GM18870 (cell line): ENCODE results near the gene SPIRE2.
"Not testable (repeated sequence)": the region's sequence is repeated elsewhere in the genome, so short reads cannot be mapped to it uniquely, and the experiment has no call there.

Experiments used
- ATAC-seq: cut with Tn5 transposase; IDR thresholded peaks from one replicate; pipeline ENCODE4 v1.9.1; 2021; ENCODE audit warnings: moderate library complexity; ENCODE audit not compliant: unreplicated experiment

Gene SPIRE2

DNA sequence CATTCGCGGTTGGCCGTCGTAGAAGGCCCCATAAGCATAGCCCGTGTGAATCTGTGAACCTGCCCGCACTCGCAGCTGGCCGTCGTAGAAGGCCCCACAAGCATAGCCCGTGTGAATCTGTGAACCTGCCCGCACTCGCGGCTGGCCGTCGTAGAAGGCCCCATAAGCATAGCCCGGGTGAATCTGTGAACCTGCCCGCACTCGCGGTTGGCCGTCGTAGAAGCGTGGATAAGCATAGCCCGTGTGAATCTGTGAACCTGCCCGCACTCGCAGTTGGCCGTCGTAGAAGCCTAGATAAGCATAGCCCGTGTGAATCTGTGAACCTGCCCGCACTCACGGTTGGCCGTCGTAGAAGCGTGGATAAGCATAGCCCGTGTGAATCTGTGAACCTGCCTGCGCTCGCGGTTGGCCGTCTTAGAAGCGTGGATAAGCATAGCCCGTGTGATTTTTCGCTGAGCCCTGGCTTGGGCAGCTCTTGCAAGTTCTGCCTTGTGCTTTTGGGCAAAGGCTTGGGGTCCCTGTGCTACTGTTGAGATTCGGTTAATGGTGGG lies 6.6 kb downstream of the SPIRE2 start:
- not testable (repeated sequence) for ATAC-seq

DNA sequence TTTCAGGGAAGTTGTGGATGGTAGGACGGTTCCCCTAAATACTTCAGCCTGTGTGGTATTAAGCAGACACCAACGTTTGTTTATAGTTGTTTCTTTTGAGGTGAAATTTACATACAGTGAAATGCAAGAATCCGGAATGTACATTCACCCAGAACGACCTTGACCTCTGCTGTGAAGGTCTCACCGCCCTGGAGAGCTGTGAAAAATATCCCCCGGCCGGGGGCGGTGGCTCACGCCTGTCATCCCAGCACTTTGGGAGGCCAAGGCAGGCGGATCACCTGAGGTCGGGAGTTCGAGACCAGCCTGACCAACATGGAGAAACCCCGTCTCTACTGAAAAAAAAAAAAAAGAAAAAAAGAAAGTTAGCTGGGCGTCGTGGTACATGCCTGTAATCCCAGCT lies 8.2 kb downstream of the SPIRE2 start:
- not testable (repeated sequence) for ATAC-seq

DNA sequence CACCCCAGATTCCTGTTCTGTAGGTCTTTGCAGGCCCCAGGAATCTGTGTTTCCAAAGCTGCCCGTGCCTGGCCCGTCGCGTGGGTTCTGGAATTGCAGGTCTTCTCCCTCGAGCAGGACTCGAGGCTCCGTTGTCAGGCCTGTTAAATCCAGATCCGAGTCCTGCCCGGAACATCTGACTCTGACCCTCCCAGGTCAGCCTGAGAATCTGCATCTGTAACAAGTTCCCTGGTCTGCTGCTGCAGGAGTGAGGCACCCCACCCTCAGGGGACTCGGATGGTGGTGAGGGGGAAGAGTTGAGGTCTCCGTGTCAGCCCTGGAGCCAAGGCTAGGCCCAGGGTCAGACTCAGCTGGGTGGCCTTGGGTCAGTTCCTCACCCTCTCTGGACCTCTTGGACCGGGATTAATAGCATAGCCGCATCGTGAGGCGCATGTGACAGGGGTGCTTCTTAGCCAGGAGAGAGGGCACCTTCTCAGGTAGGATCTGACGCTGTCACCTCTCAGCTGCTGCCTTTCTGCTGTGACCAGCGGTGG lies 8.8 kb downstream of the SPIRE2 start:
- ATAC-seq = no peak

DNA sequence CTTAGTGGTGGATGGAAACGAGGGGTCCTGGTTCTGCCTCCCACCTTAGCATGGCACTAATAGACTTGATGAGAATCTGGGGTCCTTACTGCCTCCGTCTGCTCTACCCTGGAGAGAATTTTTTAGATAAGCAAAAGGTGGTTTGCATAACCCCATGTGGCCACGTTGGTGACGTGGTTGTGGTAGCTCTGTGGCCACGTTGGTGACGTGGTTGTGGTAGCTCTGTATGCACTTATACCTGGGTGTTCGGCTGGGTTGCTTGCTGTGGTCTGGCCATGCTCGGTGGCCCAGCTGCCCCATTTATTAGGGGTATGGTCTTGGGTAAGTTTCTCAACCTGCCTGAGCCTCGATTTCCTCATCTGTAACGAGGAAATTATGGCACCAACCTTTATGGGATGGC lies 13.0 kb downstream of the SPIRE2 start:
- no peak for ATAC-seq

DNA sequence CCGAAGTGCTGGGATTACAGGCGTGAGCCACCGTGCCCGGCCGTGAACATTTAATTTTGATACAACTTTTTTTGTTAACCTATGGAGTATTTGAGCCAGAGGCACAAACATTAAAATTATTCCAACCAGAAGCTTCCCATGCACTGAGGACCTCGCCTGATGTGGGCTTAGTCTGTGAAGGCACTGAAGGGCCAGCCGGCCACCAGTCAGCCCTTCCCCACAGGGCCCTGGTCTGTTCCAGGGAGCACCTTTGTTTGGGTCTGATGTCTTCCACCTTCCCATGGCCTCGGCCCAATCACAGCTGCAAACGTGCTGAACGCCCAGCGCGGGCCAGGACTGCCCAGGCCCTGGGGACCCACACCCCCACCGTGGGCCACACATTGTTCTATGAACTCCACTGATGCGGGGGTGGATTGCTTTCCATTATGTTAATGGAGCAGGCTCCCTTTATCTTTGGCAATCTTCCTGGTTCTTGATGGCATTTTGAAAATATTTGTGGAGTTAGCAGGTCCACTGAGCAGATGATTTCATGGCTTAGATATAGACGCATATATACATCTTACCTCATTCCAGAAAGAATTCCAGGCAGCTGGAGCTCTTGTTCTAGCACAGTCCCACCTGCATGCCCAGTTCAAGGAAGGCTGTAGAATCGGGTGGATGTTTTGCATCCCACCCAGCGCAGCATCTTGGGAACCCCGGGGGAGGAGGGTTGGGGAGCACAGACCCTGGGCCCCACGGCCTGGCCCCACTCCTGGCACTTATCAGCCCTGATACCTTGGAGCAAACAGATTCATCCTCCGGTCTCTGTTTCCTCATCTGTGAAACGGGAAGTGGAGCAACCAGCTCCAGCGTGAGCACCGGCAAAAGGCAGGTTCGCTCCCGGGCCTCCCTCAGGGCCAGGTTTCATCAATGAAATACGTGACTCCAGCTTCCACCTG lies 14.5 kb downstream of the SPIRE2 start:
- no peak for ATAC-seq

DNA sequence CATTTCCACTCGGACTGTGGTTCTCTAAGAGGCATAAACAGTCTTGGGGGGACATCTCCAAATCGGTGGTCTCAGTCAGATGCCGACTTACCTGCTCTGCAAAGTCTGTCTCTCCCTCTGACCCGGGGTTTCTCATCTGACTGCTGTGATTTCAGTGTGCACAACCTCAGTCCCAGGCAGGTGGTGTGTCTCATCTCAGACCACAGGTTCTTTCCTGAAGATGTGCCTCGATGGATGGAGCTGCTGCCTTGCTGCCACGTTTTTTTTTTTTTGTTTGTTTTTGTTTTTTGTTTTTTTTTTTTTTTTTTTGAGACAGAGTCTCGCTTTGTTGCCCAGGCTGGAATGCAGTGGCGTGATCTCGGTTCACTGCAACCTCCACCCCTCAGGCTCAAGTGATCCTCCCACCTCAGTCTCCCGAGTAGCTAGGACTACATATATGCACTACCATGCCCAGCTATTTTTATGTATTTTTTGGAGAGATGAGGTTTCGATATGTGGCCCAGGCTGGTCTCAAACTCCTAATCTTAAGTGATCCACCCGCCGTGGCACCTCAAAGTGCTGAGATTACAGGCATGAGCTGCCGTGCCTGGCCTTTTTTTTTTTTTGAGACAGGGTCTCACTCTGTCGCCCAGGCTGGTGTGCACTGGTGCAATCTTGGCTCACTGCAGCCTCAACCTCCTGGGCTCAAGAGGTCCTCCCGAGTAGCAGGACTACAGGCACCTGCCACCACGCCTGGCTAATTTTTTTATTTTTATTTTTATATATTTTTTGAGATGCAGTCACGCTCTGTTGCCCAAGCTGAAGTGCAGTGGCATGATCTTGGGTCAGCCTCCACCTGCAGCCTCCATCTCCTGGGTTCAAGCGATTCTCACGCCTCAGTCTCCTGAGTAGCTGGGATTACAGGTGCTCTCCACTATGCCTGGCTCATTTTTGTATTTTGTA lies 15.4 kb downstream of the SPIRE2 start:
- ATAC-seq = no peak

DNA sequence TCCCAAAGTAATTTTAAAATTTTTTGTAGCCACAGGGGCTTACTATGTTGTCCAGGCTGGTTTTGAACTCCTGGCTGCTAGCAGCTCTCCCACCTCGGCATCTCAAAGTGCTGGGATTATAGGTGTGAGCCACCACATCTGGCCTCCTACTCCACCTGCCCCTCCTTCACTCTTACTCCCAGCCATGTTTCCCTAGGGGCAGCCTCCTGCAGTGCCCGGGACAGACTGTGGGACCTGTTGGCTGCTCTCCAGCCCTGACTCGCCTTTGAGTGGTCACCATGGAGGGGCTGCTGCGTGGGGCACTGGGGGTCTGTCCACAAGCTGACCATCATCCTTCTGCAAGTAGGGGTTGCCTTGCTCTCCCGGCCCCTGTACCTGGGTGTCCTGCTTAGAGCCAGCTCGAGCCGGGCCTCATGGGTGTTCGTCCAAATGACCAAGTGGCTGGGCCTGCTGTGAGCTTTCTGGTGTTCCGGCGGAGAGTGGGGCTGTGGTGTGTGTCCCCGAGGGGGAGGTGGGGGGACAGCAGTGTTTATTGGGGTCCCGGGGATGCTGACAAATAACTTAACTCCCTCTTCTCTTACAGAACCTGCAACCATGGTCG lies 16.6 kb downstream of the SPIRE2 start:
- ATAC-seq = no peak

DNA sequence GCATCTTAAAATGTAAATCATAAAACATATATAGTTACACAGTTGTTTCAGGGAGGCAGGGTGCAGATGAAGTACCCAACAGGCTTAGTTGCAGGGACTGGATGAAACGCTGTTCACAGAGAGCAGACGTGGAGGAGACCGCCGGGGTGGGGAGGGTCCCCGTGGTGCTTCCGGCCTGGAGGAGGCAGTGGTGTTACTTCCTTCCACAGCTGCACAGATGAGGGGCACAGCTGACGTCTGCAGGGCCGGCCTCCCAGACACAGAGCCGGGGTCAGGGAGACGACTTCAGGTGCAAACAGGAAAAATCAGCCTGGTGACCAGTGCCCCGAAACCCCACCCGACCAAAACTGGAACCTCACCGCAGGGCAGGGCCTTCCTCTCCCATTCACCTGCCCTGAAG lies 17.1 kb downstream of the SPIRE2 start:
- ATAC-seq = no peak

DNA sequence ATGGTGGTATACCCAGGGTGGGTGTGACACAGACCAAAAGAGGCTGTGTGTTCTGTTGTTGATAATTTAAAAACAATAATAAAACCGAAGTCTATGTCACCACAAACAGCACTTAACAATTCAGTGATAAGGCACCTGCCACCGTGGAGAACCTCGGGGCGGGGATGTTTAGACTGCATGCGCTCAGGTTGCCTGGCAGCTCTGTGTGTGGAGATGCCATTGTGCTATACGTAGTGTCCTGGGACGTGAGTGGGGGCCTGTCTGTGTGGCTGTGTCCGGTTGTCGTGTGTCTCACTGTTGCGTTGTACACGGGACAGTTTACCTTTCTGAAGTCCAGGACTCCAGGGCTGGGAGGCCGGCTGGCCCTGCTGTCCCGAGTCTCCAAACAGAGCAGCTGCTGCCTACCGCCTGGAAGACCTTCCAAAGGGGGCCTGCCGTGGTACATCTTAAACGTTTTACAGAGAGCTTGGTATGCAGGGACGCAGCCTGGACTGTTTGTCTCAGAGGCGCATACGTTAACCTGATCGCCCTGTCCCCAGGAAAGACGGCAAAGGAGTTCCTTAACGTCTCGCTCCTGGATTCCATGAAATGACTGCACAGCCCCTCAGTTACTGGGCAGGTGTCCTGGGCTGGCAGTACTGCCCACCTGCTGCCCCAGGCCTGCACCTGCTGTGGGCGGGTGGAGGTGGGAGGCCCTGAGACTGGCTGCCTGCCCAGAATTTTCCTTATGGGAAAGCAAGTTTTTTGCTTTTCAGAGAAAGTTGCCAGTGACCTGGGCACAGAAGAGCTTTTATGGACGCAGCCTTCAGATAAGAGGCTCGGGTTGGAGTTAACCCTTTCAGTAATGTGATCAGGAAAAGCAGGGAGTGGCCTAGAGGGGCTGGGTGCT lies 19.0 kb downstream of the SPIRE2 start:
- no peak for ATAC-seq

DNA sequence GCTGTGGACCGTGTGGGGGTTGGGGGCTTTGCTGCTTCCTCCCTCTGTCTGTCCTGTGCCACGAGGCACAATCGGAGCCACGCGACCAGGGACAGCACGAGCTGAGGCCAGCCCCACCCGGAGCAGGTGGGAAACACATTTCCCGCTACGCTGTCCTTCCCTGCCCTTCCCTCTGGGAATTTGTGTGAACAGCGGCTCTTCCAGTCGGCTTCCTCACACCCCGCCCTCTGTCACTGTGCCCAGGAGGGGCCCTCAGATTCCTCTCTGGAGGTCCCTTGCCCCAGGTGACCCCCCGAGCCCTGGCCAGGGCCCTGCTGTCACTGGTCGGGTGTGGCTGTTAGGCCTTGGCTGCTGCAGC lies 19.6 kb downstream of the SPIRE2 start:
- ATAC-seq = no peak

DNA sequence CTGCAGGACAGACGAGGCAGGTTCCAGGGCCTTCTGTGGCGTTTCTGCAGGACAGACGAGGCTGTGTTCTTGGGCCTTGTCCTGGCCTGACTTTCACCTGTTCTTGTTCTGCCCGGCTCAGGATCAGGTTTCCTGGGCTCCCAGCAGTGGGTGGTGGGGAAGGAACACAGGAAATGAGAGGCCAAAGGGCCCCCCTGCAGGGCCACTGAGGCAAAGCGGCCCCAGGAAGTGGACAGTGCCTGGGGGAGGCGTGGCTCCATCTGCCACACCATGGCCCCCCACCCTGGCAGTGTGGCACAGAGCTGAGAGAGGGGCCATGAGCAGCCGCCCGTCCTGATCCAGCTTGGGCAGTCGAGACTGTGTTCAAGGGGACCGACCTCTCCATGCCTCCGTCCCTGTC lies 20.7 kb downstream of the SPIRE2 start:
- no peak for ATAC-seq

DNA sequence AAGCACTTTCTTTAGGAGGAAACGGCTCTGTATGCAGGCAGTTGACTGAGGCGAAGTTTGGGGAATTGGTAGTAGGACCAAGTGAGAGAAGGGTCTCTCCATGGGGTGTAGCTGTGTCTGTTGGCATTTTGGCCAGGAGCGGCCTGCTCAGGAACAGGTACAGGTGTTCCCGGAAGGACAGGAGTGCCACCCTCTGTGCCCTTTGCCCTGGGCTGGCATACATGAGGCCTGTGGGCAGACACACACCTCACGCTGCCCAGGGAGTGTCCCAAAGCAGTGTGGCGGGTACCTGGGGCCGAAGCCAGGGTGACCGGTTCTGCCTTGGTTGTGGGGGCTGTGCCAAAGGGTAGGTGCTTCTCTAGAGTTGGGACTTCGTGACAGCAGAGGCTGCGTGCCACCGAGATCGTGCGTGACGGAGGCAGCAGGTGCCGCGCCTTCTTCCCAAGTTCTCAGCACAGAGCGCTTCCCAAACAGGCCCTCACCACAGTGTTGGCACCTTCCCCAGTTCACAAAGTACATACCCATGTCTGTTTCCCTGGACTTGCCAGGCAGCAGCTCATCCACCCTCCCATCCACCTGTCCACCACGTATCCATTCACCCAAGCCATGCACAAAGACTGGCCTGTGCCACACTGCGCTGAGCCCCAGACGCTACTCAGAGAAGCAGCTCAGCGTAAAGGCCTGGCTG lies 25.2 kb downstream of the SPIRE2 start:
- ATAC-seq = no peak

DNA sequence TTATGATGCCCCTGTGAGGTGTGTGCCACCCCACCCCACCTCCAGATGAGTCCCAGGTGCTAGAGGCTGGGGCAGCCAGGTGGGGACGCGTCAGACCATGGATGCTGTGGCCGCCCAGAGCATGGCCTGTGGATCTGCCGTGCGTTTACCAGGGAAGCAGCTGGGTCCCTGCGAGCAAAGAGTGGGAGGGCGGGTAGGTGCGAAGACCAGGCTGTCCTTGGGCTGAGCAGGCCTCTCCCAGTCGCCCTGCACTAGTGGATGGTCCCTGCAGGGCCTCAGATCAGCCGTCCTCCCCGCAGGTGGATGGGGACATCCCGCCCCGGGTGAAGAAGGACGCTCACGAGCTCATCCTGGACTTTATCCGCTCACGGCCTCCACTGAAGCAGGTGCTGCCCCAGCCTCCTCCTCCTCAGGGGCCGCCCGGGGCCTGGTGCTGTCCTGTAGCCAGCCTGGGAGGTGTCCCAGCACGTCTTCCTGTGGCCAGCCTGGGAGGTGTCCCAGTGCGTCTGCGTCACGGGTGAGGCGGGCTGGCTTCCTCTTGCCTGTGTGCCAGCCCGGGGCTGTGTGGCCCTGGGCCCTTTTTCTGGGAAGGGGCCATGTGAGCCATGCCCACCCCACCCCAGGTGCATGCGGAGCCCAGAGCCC lies 27.1 kb downstream of the SPIRE2 start:
- no peak for ATAC-seq

DNA sequence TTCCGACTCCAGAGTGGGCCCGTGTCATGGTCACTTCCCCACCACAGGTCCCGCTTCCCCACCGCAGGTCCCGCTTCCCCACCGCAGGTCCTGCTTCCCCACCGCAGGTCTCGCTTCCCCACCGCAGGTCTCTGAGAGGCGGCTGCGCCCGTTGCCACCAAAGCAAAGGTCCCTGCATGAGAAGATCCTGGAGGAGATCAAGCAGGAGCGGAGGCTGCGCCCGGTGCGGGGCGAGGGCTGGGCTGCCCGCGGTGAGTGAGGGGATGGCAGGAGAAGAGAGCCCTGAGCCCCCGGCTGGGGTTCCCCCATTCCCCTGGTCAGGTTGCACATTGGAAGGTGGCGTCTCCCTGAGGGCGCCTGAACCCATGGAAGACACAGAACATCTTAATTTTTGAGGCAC lies 27.7 kb downstream of the SPIRE2 start:
- ATAC-seq = no peak

DNA sequence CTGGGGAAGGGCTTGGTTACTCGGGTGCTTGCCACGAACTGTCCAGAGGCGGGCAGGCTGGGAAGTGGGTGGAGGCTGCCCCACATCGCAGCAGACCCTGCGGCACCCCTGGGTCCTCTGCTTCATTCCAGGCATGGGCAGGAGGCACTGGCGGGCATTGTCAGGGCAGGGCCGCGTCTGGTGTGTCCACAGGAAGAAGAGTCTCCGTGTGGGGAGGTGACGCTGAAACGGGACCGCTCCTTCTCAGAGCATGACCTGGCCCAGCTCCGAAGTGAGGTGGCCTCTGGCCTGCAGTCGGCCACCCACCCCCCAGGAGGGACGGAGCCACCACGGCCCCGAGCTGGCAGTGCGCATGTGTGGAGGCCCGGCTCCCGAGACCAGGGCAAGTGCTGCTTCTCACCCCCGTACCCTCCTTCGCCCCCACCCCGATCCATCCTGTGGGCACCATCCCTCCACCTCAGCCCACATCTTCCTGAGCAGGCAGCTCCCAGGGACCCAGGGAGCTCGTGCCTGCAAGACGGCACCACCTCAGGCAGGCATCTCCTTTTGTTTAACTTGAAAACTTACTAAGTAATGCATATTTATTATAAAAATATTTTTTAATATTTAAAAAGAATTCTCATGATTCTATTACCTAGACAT lies 30.8 kb downstream of the SPIRE2 start:
- no peak for ATAC-seq

DNA sequence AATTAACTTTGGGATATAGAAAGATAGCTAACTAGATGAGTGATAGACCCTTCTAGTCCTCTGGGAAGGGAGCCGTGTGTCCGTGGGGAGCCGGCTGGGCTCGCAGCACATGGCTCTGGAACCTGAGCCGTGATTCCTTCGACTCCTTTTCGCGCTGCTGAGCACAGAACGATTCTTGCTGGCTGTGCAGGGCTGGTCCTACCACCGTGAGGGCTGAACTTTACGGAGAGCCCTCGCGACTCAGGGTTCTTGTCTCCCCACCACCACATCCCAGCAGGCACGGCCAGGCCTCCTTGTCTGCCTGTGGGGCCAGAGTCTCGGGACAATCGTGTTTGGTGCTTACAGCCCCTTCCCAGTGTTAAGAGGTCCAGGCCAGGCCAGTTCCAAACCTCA lies 31.3 kb downstream of the SPIRE2 start:
- no peak for ATAC-seq

DNA sequence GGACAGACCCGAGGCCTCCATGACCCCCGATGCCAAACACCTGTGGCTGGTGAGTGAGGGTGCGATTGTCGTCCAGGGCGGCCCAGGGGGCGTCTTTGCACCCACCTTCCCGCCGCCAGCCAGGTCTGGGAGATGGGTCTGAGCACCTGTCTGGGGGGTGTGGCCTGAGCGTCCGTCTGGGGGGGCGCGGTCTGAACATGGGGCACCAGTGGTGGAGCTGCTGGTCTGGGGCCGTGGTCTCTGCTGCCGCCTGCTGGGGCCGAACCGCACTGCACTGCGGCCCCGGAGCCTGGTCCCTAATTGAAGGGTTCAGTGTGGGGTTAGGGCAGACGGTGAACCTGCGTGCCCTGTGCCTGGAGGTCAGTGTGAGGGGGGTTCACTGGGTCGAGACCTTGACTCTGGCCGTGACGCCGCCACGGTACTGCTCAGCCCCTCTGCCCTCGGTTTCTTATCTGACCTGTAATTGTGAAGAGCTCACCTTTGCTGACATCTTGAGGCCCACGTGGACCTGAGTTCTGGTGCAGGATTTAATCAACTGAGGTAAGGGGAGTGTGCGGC lies 32.6 kb downstream of the SPIRE2 start:
- ATAC-seq = no peak

DNA sequence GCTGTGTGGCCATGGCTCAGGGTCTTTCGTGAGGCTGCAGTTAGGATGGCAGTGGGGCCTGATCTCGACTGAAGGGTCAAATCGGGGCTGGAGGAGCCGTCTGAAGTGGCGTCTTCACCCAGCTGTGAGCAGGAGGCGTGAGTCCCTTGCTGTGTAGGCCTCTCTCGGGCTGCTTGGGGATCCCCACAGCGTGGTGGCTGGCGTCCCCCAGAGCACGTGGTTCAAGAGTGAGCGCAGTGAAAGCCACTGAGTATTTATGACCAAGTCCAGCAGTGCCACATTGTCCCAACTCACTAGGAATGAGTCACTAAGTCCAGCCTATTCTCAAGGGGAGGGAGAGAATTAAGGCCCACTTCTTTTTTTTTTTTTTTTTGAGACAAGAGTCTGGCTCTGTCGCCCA lies 33.4 kb downstream of the SPIRE2 start:
- ATAC-seq = no peak
